H9 (cell line): Measurements from ENCODE around the gene NCAM2. TPM values are rescaled to one million over a fixed set of nuclear protein-coding genes. Genes with fewer than 3 reads are reported as not detected.

ENCODE experiments used
- DNase-seq: peaks from one replicate; pipeline ENCODE4 v3.0.0-alpha.2; 2017
- H2AFZ ChIP-seq: one replicate; pipeline ENCODE4 v1.6.1; 2013; ENCODE audit warnings: mild to moderate bottlenecking, low read length, control low read depth, moderate library complexity
- H2AK5ac ChIP-seq: 2 replicates; pipeline ENCODE4 v1.6.1; 2013; ENCODE audit warnings: low read length, control low read depth, mixed read lengths; ENCODE audit not compliant: insufficient read length
- H2BK120ac ChIP-seq: one replicate; pipeline ENCODE4 v1.6.1; 2013; ENCODE audit warnings: low read depth, mild to moderate bottlenecking, low read length, control low read depth, inconsistent platforms; ENCODE audit not compliant: poor library complexity, severe bottlenecking
- H2BK12ac ChIP-seq: 2 replicates; pipeline ENCODE4 v1.6.1; 2013; ENCODE audit warnings: low read length, control low read depth, mixed read lengths, low read depth; ENCODE audit not compliant: insufficient read length
- H2BK15ac ChIP-seq: 2 replicates; pipeline ENCODE4 v1.6.1; 2013; ENCODE audit warnings: low read depth, low read length, control low read depth
- H2BK20ac ChIP-seq: one replicate; pipeline ENCODE4 v1.6.1; 2013; ENCODE audit warnings: low read depth, mild to moderate bottlenecking, low read length, control low read depth, inconsistent platforms; ENCODE audit not compliant: poor library complexity, severe bottlenecking
- H2BK5ac ChIP-seq: 2 replicates; pipeline ENCODE4 v1.6.1; 2013; ENCODE audit warnings: low read length, control low read depth, mixed read lengths; ENCODE audit not compliant: insufficient read length
- H3K14ac ChIP-seq: 2 replicates; pipeline ENCODE4 v1.6.1; 2013; ENCODE audit warnings: low read length, control low read depth; ENCODE audit not compliant: insufficient read depth
- H3K18ac ChIP-seq: 2 replicates; pipeline ENCODE4 v1.6.1; 2013; ENCODE audit warnings: low read depth, mild to moderate bottlenecking, mixed read lengths, low read length, control low read depth; ENCODE audit not compliant: insufficient read length
- H3K23ac ChIP-seq: 2 replicates; pipeline ENCODE4 v1.6.1; 2013; ENCODE audit warnings: low read length, control low read depth, mixed read lengths, low read depth; ENCODE audit not compliant: insufficient read length
- H3K23me2 ChIP-seq: 2 replicates; pipeline ENCODE4 v1.6.1; 2013; ENCODE audit warnings: low read depth, mild to moderate bottlenecking, mixed read lengths, low read length, control low read depth; ENCODE audit not compliant: insufficient read length, poor library complexity, severe bottlenecking
- H3K27ac ChIP-seq: 2 replicates; pipeline ENCODE4 v1.5.1; 2013; ENCODE audit warnings: low read length, control low read depth, mixed read lengths, low read depth; ENCODE audit not compliant: insufficient read length
- H3K27me3 ChIP-seq: 2 replicates; pipeline ENCODE4 v1.6.1; 2013; ENCODE audit warnings: low read length, control low read depth, inconsistent platforms; ENCODE audit not compliant: insufficient read depth
- H3K4ac ChIP-seq: 2 replicates; pipeline ENCODE4 v1.6.1; 2013; ENCODE audit warnings: low read depth, mild to moderate bottlenecking, control low read depth, inconsistent platforms, low read length, moderate library complexity
- H3K4me1 ChIP-seq: 2 replicates; pipeline ENCODE4 v1.6.1; 2013; ENCODE audit warnings: low read length, control low read depth, inconsistent platforms; ENCODE audit not compliant: insufficient read depth
- H3K4me2 ChIP-seq: 2 replicates; pipeline ENCODE4 v1.6.1; 2013; ENCODE audit warnings: low read length, control low read depth, mixed read lengths; ENCODE audit not compliant: insufficient read length, insufficient read depth
- H3K56ac ChIP-seq: 2 replicates; pipeline ENCODE4 v1.6.1; 2013; ENCODE audit warnings: low read depth, mild to moderate bottlenecking, mixed read lengths, low read length, control low read depth; ENCODE audit not compliant: insufficient read length
- H3K79me1 ChIP-seq: 2 replicates; pipeline ENCODE4 v1.6.1; 2013; ENCODE audit warnings: low read depth, mild to moderate bottlenecking, moderate library complexity, low read length, control low read depth, inconsistent platforms; ENCODE audit not compliant: insufficient read depth, poor library complexity, severe bottlenecking
- H3K79me2 ChIP-seq: 2 replicates; pipeline ENCODE4 v1.6.1; 2013; ENCODE audit warnings: low read length, control low read depth, inconsistent platforms; ENCODE audit not compliant: insufficient read depth
- H3K9ac ChIP-seq: 2 replicates; pipeline ENCODE4 v1.6.1; 2013; ENCODE audit warnings: low read length, control low read depth, mixed read lengths; ENCODE audit not compliant: insufficient read length; ENCODE audit errors: extremely low read depth
- H3K9me3 ChIP-seq: one replicate; pipeline ENCODE4 v1.6.1; 2013; ENCODE audit warnings: low read depth, low read length, inconsistent platforms; ENCODE audit not compliant: control insufficient read depth
- H3T11ph ChIP-seq: one replicate; pipeline ENCODE4 v1.6.1; 2013; ENCODE audit warnings: mild to moderate bottlenecking, low read length, control low read depth, inconsistent platforms
- H4K20me1 ChIP-seq: one replicate; pipeline ENCODE4 v1.6.1; 2013; ENCODE audit not compliant: control insufficient read depth, insufficient read length, insufficient read depth
- H4K5ac ChIP-seq: 2 replicates; pipeline ENCODE4 v1.6.1; 2013; ENCODE audit warnings: low read depth, mild to moderate bottlenecking, mixed read lengths, low read length, control low read depth; ENCODE audit not compliant: insufficient read length
- H4K8ac ChIP-seq: replicated peaks from 2 replicates; pipeline ENCODE4 v1.6.1; 2013; ENCODE audit warnings: low read length, control low read depth, mixed read lengths, low read depth; ENCODE audit not compliant: insufficient read length
- H4K91ac ChIP-seq: 2 replicates; pipeline ENCODE4 v1.6.1; 2013; ENCODE audit warnings: low read depth, mild to moderate bottlenecking, moderate library complexity, mixed read lengths, low read length, control low read depth; ENCODE audit not compliant: insufficient read length
- H3K27ac Mint-ChIP-seq, 3 experiments: 2 replicates in 2 of 3; 3 replicates in 1 of 3; pipeline ENCODE4 v1.8.0; 2020 to 2021; ENCODE audit warnings: mixed read lengths in 3 of 3, mild to moderate bottlenecking in 1 of 3, moderate library complexity in 1 of 3
- H3K27me3 Mint-ChIP-seq: 2 replicates; pipeline ENCODE4 v1.8.0; 2021; ENCODE audit warnings: low read depth, mild to moderate bottlenecking, moderate library complexity, mixed read lengths
- H3K36me3 Mint-ChIP-seq, 3 experiments: 2 replicates in 2 of 3; 3 replicates in 1 of 3; pipeline ENCODE4 v1.8.0; 2020 to 2021; ENCODE audit warnings: low read depth in 3 of 3, mixed read lengths in 3 of 3; ENCODE audit not compliant: insufficient read depth in 1 of 3
- H3K4me1 Mint-ChIP-seq, 2 experiments: 2 replicates each; pipeline ENCODE4 v1.8.0; 2020; ENCODE audit warnings: mixed read lengths in 2 of 2
- H3K4me3 Mint-ChIP-seq, 2 experiments: 2 replicates in 1 of 2; 3 replicates in 1 of 2; pipeline ENCODE4 v1.8.0; 2020 to 2021; ENCODE audit warnings: mild to moderate bottlenecking in 2 of 2, mixed read lengths in 2 of 2, moderate library complexity in 1 of 2
- H3K9me3 Mint-ChIP-seq, 2 experiments: 2 replicates in 1 of 2; 3 replicates in 1 of 2; pipeline ENCODE4 v1.8.0; 2020; ENCODE audit warnings: mild to moderate bottlenecking in 2 of 2, mixed read lengths in 2 of 2, moderate library complexity in 1 of 2
- CTCF ChIP-seq: fragments of 200-600 bp; sonication (generic); conservative IDR thresholded peaks from 3 replicates; pipeline ENCODE4 v1.8.0; 2021; ENCODE audit warnings: antibody characterized with exemption, mild to moderate bottlenecking
- WGBS: extraction: QIAGEN DNeasy Blood & Tissue Kit; methylation state at CpG from one replicate; pipeline ENCODE4 v1.1.7; 2013; ENCODE audit warnings: missing lambda C conversion rate, low lambda C conversion rate, mixed read lengths; ENCODE audit not compliant: insufficient read length; ENCODE audit errors: extremely low coverage; 5-methylcytosine and 5-hydroxymethylcytosine counted together
- total RNA-seq: library from RNA; stranded (reverse); gene quantifications from 2 replicates; pipeline ENCODE4 v1.2.1, GENCODE V29; 2021

NCAM2 gene
- total RNA-seq, 1 experiment from 2014 or later: 2.2 TPM

- H3K27me3 ChIP-seq: no peaks in the 10 kb centered on the region
- no peaks in the 10 kb centered on the region for H3K4me1 ChIP-seq
- no peak overlapping the region for H3K56ac ChIP-seq
- H3K9me3 ChIP-seq: no peaks in the 10 kb centered on the region
- H2BK15ac ChIP-seq: no peak overlapping the region
- DNase-seq: no peak
- H2AK5ac ChIP-seq: no peak overlapping the region
- no peaks in the 10 kb centered on the region for H3K23me2 ChIP-seq
- H2AFZ ChIP-seq: no peak overlapping the region
- no CpG with 5 or more reads among the region's 5 CpGs for WGBS
- H3K79me1 ChIP-seq: no peaks in the 10 kb centered on the region
- H3K18ac ChIP-seq: no peak overlapping the region
- H3K79me2 ChIP-seq: no peaks in the 10 kb centered on the region
- no peak overlapping the region for H2BK120ac ChIP-seq
- H4K91ac ChIP-seq: no peak overlapping the region
- H2BK5ac ChIP-seq: no peak overlapping the region
- Mint-ChIP-seq H3K36me3 (no peaks in the 10 kb centered on the region), H3K4me3 (no peak overlapping the region), H3K4me1 (no peaks in the 10 kb centered on the region), H3K9me3 (no peaks in the 10 kb centered on the region; a peak in 1 of 5 replicates), H3K27ac (no peak overlapping the region), H3K27me3 (no peaks in the 10 kb centered on the region)
- H3K4me2 ChIP-seq: no peak overlapping the region
- no peaks in the 10 kb centered on the region for H4K20me1 ChIP-seq
- no peak overlapping the region for H2BK12ac ChIP-seq
- no peak overlapping the region for H3K14ac ChIP-seq
- H3K23ac ChIP-seq: no peak overlapping the region
- no peak overlapping the region for H3K9ac ChIP-seq
- H4K8ac ChIP-seq: no peak overlapping the region
- H4K5ac ChIP-seq: no peak overlapping the region
- no peak overlapping the region for H3K4ac ChIP-seq
- no peak overlapping the region for H2BK20ac ChIP-seq
- H3T11ph ChIP-seq: no peak overlapping the region
- no peak for TF ChIP-seq CTCF
- no peak overlapping the region for H3K27ac ChIP-seq
These were observed 462.8 kb downstream of the NCAM2 start for GRCh38 chr21:21460979-21461378.
